Colonic mucosa (tissue), 4 donors: ENCODE measurements around the gene MRPL36. TPM values are rescaled to one million over a fixed set of nuclear protein-coding genes. Genes with fewer than 3 reads are reported as not detected.

Experiments used
- DNase-seq: peaks from one replicate; pipeline ENCODE4 v3.0.0-alpha.2; 2020
- H3K27ac ChIP-seq: fragments of 200-600 bp; one replicate; pipeline ENCODE4 v1.8.0; 2021
- H3K27me3 ChIP-seq: fragments of 200-600 bp; one replicate; pipeline ENCODE4 v1.8.0; 2021
- H3K36me3 ChIP-seq: fragments of 200-600 bp; one replicate; pipeline ENCODE4 v1.8.0; 2021
- H3K4me1 ChIP-seq: fragments of 200-600 bp; one replicate; pipeline ENCODE4 v1.8.0; 2021; ENCODE audit warnings: mild to moderate bottlenecking
- H3K4me3 ChIP-seq: fragments of 200-600 bp; one replicate; pipeline ENCODE4 v1.8.0; 2021
- H3K9ac ChIP-seq, 2 donors: one replicate each; pipeline ENCODE4 v1.7.0; 2013; ENCODE audit warnings: control low read depth in 2 of 2, low read depth in 2 of 2, low read length in 2 of 2
- H3K9me3 ChIP-seq: fragments of 200-600 bp; one replicate; pipeline ENCODE4 v1.8.0; 2021
- CTCF ChIP-seq: fragments of 200-600 bp; IDR thresholded peaks from one replicate; pipeline ENCODE4 v1.8.0; 2022; ENCODE audit warnings: antibody characterized with exemption, mild to moderate bottlenecking
- intact Hi-C: fragments of 100-400 bp; cut with DNase I; formaldehyde crosslinking; loops from one replicate; pipeline ENCODE4 v1.14.1; 2022
- total RNA-seq, 2 donors: library from RNA; stranded (reverse); fragmentation: NEBNext Ultra II Directional in 1 of 2; extraction: Animal tissue kit (Norgen Biotek cat#: 25700) in 1 of 2; gene quantifications; one replicate each; pipeline ENCODE4 v1.2.1, GENCODE V29; 2021
- donor health status: healthy.
- donor health status: DM: no; HTN: no; CAD: no.
- donor health status: DM: no; HTN: no; CAD: no.

The MRPL36 gene
- total RNA-seq, 2 donors from 2014 or later, result 33.0 to 56.3 TPM

GRCh38 chr5:1769017-1769640 is 30.5 kb downstream of the MRPL36 start:
- intact Hi-C loops, result loop anchor here (10.0 kb wide), 1 partner anchor 246 kb away; no protein-coding TSS in a partner anchor
- Histone ChIP-seq H3K4me1 (no peaks in the 10 kb centered on the region), H3K36me3 (no peaks in the 10 kb centered on the region), H3K27me3 (no peaks in the 10 kb centered on the region), H3K4me3 (no peak overlapping the region), H3K9ac (no peak overlapping the region), H3K9me3 (no peaks in the 10 kb centered on the region), H3K27ac (no peak overlapping the region)
- TF ChIP-seq CTCF, result no peak
- no peak for DNase-seq

GRCh38 chr5:1768283-1769000 is 31.2 kb downstream of the MRPL36 start:
- no peaks in the 10 kb centered on the region for H3K4me1 ChIP-seq
- H3K9ac ChIP-seq, result no peak overlapping the region
- TF ChIP-seq CTCF, result no peak
- intact Hi-C loops, result loop anchor here (10.0 kb wide), 1 partner anchor 246 kb away; no protein-coding TSS in a partner anchor
- no peak overlapping the region for H3K27ac ChIP-seq
- H3K4me3 ChIP-seq, result no peak overlapping the region
- no peaks in the 10 kb centered on the region for H3K27me3 ChIP-seq
- no peaks in the 10 kb centered on the region for H3K36me3 ChIP-seq
- H3K9me3 ChIP-seq, result no peaks in the 10 kb centered on the region
- no peak for DNase-seq

- no peak for TF ChIP-seq CTCF
- no peak for DNase-seq
- no peaks in the 10 kb centered on the region for H3K4me1 ChIP-seq
- H3K9ac ChIP-seq, result no peak overlapping the region
- intact Hi-C loops, result loop anchor here (10.0 kb wide), 1 partner anchor 247 kb away; no protein-coding TSS in a partner anchor
- no peaks in the 10 kb centered on the region for H3K27me3 ChIP-seq
- H3K4me3 ChIP-seq, result no peak overlapping the region
- no peaks in the 10 kb centered on the region for H3K36me3 ChIP-seq
- H3K9me3 ChIP-seq, result no peaks in the 10 kb centered on the region
- no peak overlapping the region for H3K27ac ChIP-seq
Measured at GRCh38 chr5:1767524-1768282, 31.9 kb downstream of the MRPL36 start.

GRCh38 chr5:1765880-1766235 is 33.8 kb downstream of the MRPL36 start:
- no peak for DNase-seq
- Histone ChIP-seq H3K4me3 (no peak overlapping the region), H3K9ac (no peak overlapping the region), H3K27me3 (no peaks in the 10 kb centered on the region), H3K4me1 (no peaks in the 10 kb centered on the region), H3K27ac (no peak overlapping the region), H3K36me3 (no peaks in the 10 kb centered on the region), H3K9me3 (no peaks in the 10 kb centered on the region)
- intact Hi-C loops, result loop anchor here (10.0 kb wide), 1 partner anchor 249 kb away; no protein-coding TSS in a partner anchor
- TF ChIP-seq CTCF, result no peak

GRCh38 chr5:1765141-1765879 is 34.3 kb downstream of the MRPL36 start:
- H3K27me3 ChIP-seq, result no peaks in the 10 kb centered on the region
- no peak for DNase-seq

More at GRCh38 chr5:1765141-1765879, 34.3 kb downstream of the MRPL36 start:
- no peaks in the 10 kb centered on the region for H3K9me3 ChIP-seq
- H3K4me1 ChIP-seq, result no peaks in the 10 kb centered on the region
- no peak overlapping the region for H3K9ac ChIP-seq
- H3K36me3 ChIP-seq, result no peaks in the 10 kb centered on the region
- H3K27ac ChIP-seq, result no peak overlapping the region
- H3K4me3 ChIP-seq, result no peak overlapping the region
- no peak for TF ChIP-seq CTCF
- intact Hi-C loops, result loop anchor here (10.0 kb wide), 1 partner anchor 249 kb away; no protein-coding TSS in a partner anchor
